ENCODE results near the gene ENGASE. TPM values are rescaled to one million over a fixed set of nuclear protein-coding genes. Genes with fewer than 3 reads are reported as not detected.

Gene ENGASE
- total RNA-seq, 1 experiment from 2014 or later = 34.5 TPM

GRCh38 chr17:79047291-79047920 lies 27.2 kb upstream of the ENGASE start:
- CTCF ChIA-PET = interaction anchor here (0.6 to 7.2 kb wide), 5 partner anchors 14 to 345 kb away, joined by 4 to 73 read pairs (median 4); no protein-coding TSS in a partner anchor

DNA sequence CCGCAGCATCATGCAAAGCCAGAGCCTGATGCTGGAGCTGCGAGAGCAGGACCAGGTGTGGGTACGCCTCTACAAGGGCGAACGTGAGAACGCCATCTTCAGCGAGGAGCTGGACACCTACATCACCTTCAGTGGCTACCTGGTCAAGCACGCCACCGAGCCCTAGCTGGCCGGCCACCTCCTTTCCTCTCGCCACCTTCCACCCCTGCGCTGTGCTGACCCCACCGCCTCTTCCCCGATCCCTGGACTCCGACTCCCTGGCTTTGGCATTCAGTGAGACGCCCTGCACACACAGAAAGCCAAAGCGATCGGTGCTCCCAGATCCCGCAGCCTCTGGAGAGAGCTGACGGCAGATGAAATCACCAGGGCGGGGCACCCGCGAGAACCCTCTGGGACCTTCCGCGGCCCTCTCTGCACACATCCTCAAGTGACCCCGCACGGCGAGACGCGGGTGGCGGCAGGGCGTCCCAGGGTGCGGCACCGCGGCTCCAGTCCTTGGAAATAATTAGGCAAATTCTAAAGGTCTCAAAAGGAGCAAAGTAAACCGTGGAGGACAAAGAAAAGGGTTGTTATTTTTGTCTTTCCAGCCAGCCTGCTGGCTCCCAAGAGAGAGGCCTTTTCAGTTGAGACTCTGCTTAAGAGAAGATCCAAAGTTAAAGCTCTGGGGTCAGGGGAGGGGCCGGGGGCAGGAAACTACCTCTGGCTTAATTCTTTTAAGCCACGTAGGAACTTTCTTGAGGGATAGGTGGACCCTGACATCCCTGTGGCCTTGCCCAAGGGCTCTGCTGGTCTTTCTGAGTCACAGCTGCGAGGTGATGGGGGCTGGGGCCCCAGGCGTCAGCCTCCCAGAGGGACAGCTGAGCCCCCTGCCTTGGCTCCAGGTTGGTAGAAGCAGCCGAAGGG lies 26.4 kb upstream of the ENGASE start:
- CTCF ChIA-PET = interaction anchor here (0.6 to 7.2 kb wide), 4 partner anchors 12 to 344 kb away, joined by 3 to 73 read pairs (median 4); partner anchors contain the start of gene CANT1
- intact Hi-C loops (cut with micrococcal nuclease) = no loop called here
- H3K4me1 Mint-ChIP-seq (ENCODE audit: insufficient read depth, unreplicated experiment) = peaks cover 17% of the 10 kb centered on the region
- no peaks in the 10 kb centered on the region for H3K36me3 Mint-ChIP-seq (ENCODE audit: insufficient read depth, unreplicated experiment)
- TF ChIP-seq, protein P1, sequence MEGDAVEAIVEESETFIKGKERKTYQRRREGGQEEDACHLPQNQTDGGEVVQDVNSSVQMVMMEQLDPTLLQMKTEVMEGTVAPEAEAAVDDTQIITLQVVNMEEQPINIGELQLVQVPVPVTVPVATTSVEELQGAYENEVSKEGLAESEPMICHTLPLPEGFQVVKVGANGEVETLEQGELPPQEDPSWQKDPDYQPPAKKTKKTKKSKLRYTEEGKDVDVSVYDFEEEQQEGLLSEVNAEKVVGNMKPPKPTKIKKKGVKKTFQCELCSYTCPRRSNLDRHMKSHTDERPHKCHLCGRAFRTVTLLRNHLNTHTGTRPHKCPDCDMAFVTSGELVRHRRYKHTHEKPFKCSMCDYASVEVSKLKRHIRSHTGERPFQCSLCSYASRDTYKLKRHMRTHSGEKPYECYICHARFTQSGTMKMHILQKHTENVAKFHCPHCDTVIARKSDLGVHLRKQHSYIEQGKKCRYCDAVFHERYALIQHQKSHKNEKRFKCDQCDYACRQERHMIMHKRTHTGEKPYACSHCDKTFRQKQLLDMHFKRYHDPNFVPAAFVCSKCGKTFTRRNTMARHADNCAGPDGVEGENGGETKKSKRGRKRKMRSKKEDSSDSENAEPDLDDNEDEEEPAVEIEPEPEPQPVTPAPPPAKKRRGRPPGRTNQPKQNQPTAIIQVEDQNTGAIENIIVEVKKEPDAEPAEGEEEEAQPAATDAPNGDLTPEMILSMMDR (IDR thresholded peaks at IDR 0.05; ENCODE audit: unreplicated experiment) = no peak
- H3K27ac Mint-ChIP-seq (ENCODE audit: low read depth, unreplicated experiment) = no peak overlapping the region
- H3K9me3 Mint-ChIP-seq (ENCODE audit: unreplicated experiment) = no peaks in the 10 kb centered on the region
- peaks cover 30% of the 10 kb centered on the region for H3K27me3 Mint-ChIP-seq (ENCODE audit: insufficient read depth, unreplicated experiment)
- no peak overlapping the region for H3K4me3 Mint-ChIP-seq (ENCODE audit: unreplicated experiment)
- BruUV-seq (replicated peaks) = no TSS peak
- POLR2A ChIA-PET = no interaction called here
- no peak for DNase-seq (ENCODE audit: unreplicated experiment)

More at GRCh38 chr17:79047291-79047920, 27.2 kb upstream of the ENGASE start:
- no peaks in the 10 kb centered on the region for H3K9me3 Mint-ChIP-seq (ENCODE audit: unreplicated experiment)
- no TSS peak for BruUV-seq (replicated peaks)
- TF ChIP-seq, protein P1 (IDR thresholded peaks at IDR 0.05; ENCODE audit: unreplicated experiment) = no peak
- no peaks in the 10 kb centered on the region for H3K36me3 Mint-ChIP-seq (ENCODE audit: insufficient read depth, unreplicated experiment)
- POLR2A ChIA-PET = no interaction called here
- H3K27ac Mint-ChIP-seq (ENCODE audit: low read depth, unreplicated experiment) = no peak overlapping the region
- H3K4me3 Mint-ChIP-seq (ENCODE audit: unreplicated experiment) = no peak overlapping the region
- DNase-seq (ENCODE audit: unreplicated experiment) = no peak
- peaks cover 37% of the 10 kb centered on the region for H3K27me3 Mint-ChIP-seq (ENCODE audit: insufficient read depth, unreplicated experiment)
- intact Hi-C loops (cut with micrococcal nuclease) = no loop called here
- H3K4me1 Mint-ChIP-seq (ENCODE audit: insufficient read depth, unreplicated experiment) = peaks cover 14% of the 10 kb centered on the region

DNA sequence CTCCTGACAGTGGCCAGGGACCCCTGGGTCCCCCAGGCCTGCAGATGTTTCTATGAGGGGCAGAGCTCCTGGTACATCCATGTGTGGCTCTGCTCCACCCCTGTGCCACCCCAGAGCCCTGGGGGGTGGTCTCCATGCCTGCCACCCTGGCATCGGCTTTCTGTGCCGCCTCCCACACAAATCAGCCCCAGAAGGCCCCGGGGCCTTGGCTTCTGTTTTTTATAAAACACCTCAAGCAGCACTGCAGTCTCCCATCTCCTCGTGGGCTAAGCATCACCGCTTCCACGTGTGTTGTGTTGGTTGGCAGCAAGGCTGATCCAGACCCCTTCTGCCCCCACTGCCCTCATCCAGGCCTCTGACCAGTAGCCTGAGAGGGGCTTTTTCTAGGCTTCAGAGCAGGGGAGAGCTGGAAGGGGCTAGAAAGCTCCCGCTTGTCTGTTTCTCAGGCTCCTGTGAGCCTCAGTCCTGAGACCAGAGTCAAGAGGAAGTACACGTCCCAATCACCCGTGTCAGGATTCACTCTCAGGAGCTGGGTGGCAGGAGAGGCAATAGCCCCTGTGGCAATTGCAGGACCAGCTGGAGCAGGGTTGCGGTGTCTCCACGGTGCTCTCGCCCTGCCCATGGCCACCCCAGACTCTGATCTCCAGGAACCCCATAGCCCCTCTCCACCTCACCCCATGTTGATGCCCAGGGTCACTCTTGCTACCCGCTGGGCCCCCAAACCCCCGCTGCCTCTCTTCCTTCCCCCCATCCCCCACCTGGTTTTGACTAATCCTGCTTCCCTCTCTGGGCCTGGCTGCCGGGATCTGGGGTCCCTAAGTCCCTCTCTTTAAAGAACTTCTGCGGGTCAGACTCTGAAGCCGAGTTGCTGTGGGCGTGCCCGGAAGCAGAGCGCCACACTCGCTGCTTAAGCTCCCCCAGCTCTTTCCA lies 25.5 kb upstream of the ENGASE start:
- peaks cover 28% of the 10 kb centered on the region for H3K27me3 Mint-ChIP-seq (ENCODE audit: insufficient read depth, unreplicated experiment)
- intact Hi-C loops (cut with micrococcal nuclease) = no loop called here
- TF ChIP-seq, protein P1 (IDR thresholded peaks at IDR 0.05; ENCODE audit: unreplicated experiment) = no peak
- no peaks in the 10 kb centered on the region for H3K36me3 Mint-ChIP-seq (ENCODE audit: insufficient read depth, unreplicated experiment)
- H3K27ac Mint-ChIP-seq (ENCODE audit: low read depth, unreplicated experiment) = no peak overlapping the region
- no peak overlapping the region for H3K4me3 Mint-ChIP-seq (ENCODE audit: unreplicated experiment)
- peaks cover 5% of the 10 kb centered on the region for H3K9me3 Mint-ChIP-seq (ENCODE audit: unreplicated experiment)
- H3K4me1 Mint-ChIP-seq (ENCODE audit: insufficient read depth, unreplicated experiment) = peaks cover 19% of the 10 kb centered on the region
- ChIA-PET CTCF (interaction anchor here (0.6 to 7.2 kb wide), 6 partner anchors 8 to 343 kb away, joined by 3 to 73 read pairs (median 4); no protein-coding TSS in a partner anchor), POLR2A (no interaction called here)
- BruUV-seq (replicated peaks) = no TSS peak
- DNase-seq (ENCODE audit: unreplicated experiment) = no peak

Measured in MCF 10A (cell line).